Hematopoietic multipotent progenitor cell (in vitro differentiated cells): ENCODE measurements around the gene CAPSL. TPM values are rescaled to one million over a fixed set of nuclear protein-coding genes. Genes with fewer than 3 reads are reported as not detected.
"Not testable (repeated sequence)": the region's sequence is repeated elsewhere in the genome, so short reads cannot be mapped to it uniquely, and the experiment has no call there.

ENCODE experiments used
- DNase-seq, 3 donors: peaks; one replicate each; pipeline ENCODE4 v3.0.0-alpha.2; 2011 to 2015; ENCODE audit warnings: low read depth in 2 of 3, low spot score in 2 of 3
- small RNA-seq: library from RNA; depleted of rRNA; stranded (forward); fragments of <200 nt; gene quantifications from one replicate; pipeline ENCODE3, GENCODE V24; 2012
- total RNA-seq: library from RNA; depleted of rRNA; stranded (reverse); fragments of >200 nt; gene quantifications from one replicate; pipeline ENCODE4 v1.2.3, GENCODE V29; 2012

Gene CAPSL
- total RNA-seq, 1 donor: not detected

DNA sequence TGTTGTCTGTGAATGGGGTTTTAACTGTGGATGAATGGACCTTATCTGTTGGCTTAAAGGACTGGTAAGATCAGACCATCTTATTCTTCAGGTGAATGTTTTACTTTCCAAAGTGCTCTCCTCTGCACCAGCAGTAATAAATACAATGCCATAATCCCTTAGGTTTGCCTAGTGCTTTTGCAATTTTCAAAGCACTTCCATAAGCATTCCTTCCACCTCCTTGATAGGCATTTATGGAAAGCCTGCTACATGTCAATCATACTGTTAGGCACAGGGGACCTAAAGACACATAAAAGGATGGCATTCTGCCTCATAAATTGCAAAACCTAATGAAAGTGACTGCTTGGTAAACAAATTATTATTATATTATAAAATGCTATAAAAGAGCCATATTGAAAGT lies 60.3 kb downstream of the CAPSL start:
- no peak for DNase-seq

DNA sequence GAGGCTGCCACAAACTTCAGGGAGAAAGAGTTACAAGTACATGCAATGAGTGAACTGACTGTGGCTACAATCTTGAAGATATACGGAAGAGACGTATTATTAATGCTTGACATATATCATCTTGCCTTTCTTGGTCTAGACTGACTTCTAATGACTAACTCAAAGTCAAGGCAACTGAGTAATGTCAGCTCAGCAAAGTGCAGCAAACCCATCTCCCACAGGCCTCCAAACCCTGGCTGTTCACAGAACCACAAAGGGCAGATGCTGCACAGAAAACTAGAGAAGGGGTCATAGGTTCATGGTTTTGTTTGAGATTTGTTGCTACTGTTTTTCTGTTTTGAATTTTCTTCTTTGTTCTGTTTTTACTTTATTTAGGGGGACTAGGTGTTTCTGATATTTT lies 60.8 kb downstream of the CAPSL start:
- DNase-seq: no peak

- no peak for DNase-seq
Observed at GRCh38 chr5:35876922-35877321, 61.5 kb downstream of the CAPSL start.

- DNase-seq: no peak
Observed at GRCh38 chr5:35876454-35876853, 62.0 kb downstream of the CAPSL start.

DNA sequence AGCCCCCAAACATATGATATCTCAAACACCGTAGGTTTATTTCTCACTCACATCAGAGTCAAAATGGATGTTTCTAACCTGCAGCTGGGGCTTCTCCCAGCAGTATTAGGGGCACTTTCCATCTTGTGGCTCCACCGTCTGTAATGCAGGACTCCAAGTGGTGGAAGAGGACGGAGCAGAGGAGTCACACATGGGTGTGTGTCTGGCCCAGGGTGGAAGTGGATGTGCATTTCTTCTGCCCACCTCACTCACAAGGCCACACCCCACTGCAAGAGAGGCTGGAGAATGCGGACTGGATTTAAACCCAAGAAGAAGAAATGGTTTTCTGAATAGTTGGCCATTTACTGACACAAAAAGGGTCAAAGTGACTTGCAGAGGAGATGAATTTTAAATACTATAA lies 67.8 kb downstream of the CAPSL start:
- DNase-seq: no peak

DNA sequence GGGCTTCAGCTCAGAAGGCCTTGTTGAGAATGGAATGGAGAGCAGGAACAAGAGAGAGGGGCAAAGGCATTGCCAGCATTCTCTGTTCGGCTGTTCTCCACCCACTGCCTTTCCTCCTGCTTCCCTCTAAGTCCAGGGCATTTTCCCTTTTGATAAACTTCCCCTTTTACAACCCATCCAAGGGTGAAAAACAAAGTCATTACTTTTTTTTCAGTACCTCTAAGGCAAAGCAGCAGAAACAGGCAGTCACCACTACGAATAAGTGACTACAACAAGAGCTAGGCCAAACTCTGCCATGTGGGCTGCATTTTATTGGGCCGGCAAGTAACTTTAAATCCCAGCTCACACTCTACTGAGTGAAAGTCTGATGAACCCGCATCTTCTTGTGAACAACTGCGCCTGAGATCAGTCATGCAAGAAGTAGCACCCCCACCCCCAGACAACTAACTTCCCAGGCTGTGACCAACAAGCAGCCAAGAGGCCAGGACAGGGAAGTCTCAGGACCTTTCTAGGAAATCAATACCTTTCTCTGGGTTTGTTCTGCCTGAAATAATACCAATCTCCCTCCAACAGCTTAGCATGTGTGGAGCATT lies 68.6 kb downstream of the CAPSL start:
- peak in 1 of 3 donors; percentile 10 for DNase-seq

GRCh38 chr5:35867998-35868397 lies 70.4 kb downstream of the CAPSL start:
- DNase-seq: no peak

DNA sequence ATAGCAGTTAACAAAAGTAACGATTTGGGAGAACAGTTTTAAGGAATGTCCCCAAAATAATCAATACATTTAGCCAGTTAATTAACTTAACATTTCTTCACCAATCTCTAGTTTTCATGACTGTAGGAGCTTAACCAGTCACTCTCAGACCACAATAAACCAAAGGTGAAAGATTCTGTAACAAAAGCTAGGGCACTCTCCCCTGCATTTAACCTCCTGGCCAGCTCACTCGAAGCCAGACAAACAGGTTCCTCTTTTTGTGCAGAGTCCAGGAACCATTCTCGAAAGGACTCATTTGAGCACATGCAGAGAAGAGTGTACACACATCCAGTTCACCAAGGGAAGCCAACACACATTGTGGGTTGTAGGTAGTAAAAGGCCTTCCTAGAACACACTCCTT lies 75.3 kb downstream of the CAPSL start:
- peak in 1 of 3 donors; percentile 58 for DNase-seq

- DNase-seq: no peak
Observed at GRCh38 chr5:35862126-35862525, 76.3 kb downstream of the CAPSL start.

DNA sequence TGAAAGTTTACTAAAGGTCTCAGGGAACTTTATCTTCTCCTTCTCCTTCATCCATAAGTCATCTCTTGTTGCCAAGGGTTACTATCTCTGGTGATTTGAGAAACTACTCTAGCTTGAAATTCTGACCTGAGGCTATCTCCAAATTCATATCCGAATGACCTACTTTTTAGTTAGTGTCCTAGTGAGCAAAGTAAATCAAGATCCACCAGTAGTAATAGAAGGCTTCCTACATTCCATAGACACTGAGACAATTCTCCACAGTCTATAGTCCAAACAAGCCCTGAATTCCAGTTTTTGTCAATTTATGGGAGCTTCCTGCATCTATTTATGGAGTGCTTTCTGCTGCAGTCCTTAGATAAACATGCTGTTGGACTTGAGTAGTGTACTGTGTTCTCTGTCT lies 76.7 kb downstream of the CAPSL start:
- DNase-seq: no peak

GRCh38 chr5:35860686-35861085 lies 77.7 kb downstream of the CAPSL start:
- DNase-seq: no peak

DNA sequence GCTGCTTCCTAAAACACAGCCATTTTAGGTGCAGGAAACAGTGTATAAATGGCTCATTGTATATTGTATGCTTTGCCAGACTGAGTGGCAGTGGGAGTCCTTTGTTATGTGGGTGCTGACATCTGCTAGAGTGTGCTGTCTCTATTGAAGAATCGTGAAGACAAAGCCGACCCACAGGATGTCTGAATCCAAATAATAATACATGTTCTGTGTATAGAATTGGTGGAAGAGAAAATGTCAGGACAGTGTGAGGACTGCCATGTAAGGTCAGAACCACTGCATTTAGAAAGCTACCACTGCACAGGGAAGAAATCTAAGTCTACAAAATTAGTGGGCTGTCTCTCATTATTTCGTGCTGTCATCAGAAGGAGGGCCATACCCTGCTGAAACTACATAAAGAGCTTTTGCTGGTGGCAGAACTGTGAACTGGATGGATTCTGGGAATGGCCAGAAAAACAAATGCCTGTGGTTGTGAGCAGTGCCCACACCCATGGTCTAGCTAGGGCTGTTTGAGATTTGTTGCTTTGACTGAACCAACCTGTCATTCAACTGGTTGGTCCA lies 79.2 kb downstream of the CAPSL start:
- no peak for DNase-seq

- no peak for DNase-seq
Observed at GRCh38 chr5:35857606-35858205, 80.7 kb downstream of the CAPSL start.

GRCh38 chr5:35856765-35857351 lies 81.6 kb downstream of the CAPSL start, which contains the start of gene IL7R:
Gene IL7R, plus strand, starts transcription at chr5:35856891. Its CDS starts 87 bp downstream, at chr5:35856978.
- peak in 1 of 3 donors; percentile 26 for DNase-seq

DNA sequence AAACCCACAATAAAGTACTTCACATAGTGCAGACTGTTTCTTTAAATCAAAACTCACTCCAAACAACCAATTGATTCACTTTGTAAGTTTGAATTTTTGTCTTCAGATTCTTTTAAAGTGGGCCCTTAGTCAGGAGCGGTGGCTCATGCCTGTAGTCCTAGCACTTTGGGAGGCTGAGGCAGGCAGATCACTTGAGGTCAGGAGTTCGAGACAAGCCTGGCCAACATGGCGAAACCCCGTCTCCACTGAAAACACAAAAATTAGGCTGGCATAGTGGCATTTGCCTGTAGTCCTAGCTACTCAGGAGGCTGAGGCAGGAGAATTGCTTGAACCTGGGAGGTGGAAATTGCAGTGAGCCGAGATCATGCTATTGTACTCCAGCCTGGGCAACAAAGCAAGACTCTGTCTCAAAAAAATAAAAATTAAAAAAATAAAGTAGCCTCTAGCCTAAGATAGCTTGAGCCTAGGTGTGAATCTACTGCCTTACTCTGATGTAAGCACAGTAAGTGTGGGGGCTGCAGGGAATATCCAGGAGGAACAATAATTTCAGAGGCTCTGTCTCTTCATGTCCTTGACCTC lies 82.1 kb downstream of the CAPSL start:
- not testable (repeated sequence) for DNase-seq

- DNase-seq: no peak
Observed at GRCh38 chr5:35855187-35855586, 83.2 kb downstream of the CAPSL start.

Small RNAs within 50 kb of the gene (small RNA-seq; reads per million reads assigned to genes)
- gene AC112204.1: not detected

Other genes with a start within 250 kb of the CAPSL start
- gene IL7R, start 81.7 kb downstream of the CAPSL start, total RNA-seq: 0.81 TPM
- gene UGT3A1, start 52.8 kb upstream of the CAPSL start, total RNA-seq: under 0.01 TPM
- gene UGT3A2, start 128.3 kb upstream of the CAPSL start, total RNA-seq: 0.54 TPM
- gene LMBRD2, start 213.3 kb upstream of the CAPSL start, total RNA-seq: 3.8 TPM
- 29.1 TPM for gene SKP2, start 213.5 kb upstream of the CAPSL start, total RNA-seq